HepG2 (cell line): Measurements from ENCODE around the gene CYP4F22. TPM values are rescaled to one million over a fixed set of nuclear protein-coding genes. Genes with fewer than 3 reads are reported as not detected.

ENCODE experiments used
- ATAC-seq: fragments of 200-7000 bp; cut with Tn5 transposase; 3 replicates; pipeline ENCODE4 v1.9.1; 2020; ENCODE audit warnings: mild to moderate bottlenecking, moderate library complexity
- BruUV-seq: library from RNA; stranded (reverse); fragments of 400-500 nt; replicated peaks from 2 replicates; lab custom pipeline; 2021; lab: Mats Ljungman, UMichigan
- CTCF ChIA-PET: fragments of 300-600 bp; formaldehyde crosslinking; extraction: SDS; loops from one replicate; lab custom pipeline; 2021; ENCODE audit warnings: low total read pairs, inconsistent platforms, low intra/inter-chr PET ratio; lab: Yijun Ruan, JAX
- POLR2A ChIA-PET: fragments of 350-600 bp; sonication (Branson Sonifier 250); formaldehyde crosslinking; loops from one replicate; lab custom pipeline; 2020; ENCODE audit warnings: antibody characterized with exemption, inconsistent platforms; lab: Yijun Ruan, JAX
- DNase-seq: peaks from one replicate; pipeline ENCODE4 v3.0.0-alpha.2; 2015; ENCODE audit warnings: low spot score
- FAIRE-seq: peaks from 3 replicates; lab custom pipeline; 2011; peaks lifted over from hg19 to GRCh38; lab: Jason Lieb, UNC
- H2AFZ ChIP-seq: one replicate; pipeline ENCODE4 v1.6.1; 2011; ENCODE audit warnings: low read length, inconsistent platforms
- H3K27ac ChIP-seq: fragments of 300-600 bp; 3 replicates; pipeline ENCODE4 v1.8.0; 2011; ENCODE audit warnings: mixed run types, mild to moderate bottlenecking, mixed read lengths, low read length, inconsistent platforms; ENCODE audit not compliant: insufficient read depth; ENCODE audit errors: extremely low read length
- H3K27me3 ChIP-seq, 2 experiments: fragments of 200-600 bp in 1 of 2; 2 replicates in 1 of 2; 3 replicates in 1 of 2; pipeline versions ENCODE4 v1.6.0 to v1.8.0; 2011; ENCODE audit warnings: low read length in 2 of 2, mild to moderate bottlenecking in 2 of 2, moderate library complexity in 2 of 2, inconsistent platforms in 1 of 2; ENCODE audit not compliant: insufficient read depth in 2 of 2, control insufficient read depth in 1 of 2
- H3K36me3 ChIP-seq, 2 experiments: fragments of 200-600 bp in 1 of 2; replicated peaks in 1 of 2; 2 replicates in 1 of 2; 3 replicates in 1 of 2; pipeline versions ENCODE4 v1.5.1 to v1.8.0; 2011; ENCODE audit warnings: low read length in 2 of 2, inconsistent platforms in 1 of 2; ENCODE audit not compliant: insufficient read depth in 2 of 2, control insufficient read depth in 1 of 2
- H3K4me1 ChIP-seq: 2 replicates; pipeline ENCODE4 v1.5.1; 2012; ENCODE audit warnings: low read length, inconsistent platforms; ENCODE audit not compliant: insufficient read depth
- H3K4me2 ChIP-seq: 2 replicates; pipeline ENCODE4 v1.6.0; 2011; ENCODE audit warnings: low read depth, low read length, inconsistent platforms
- H3K4me3 ChIP-seq, 3 experiments: fragments of 200-600 bp in 1 of 3; sonication (generic), shearing (Covaris generic) in 1 of 3; replicated peaks in 1 of 3; 2 replicates each; pipeline ENCODE4 v1.5.1; 2011 to 2016; ENCODE audit warnings: low read length in 3 of 3, inconsistent platforms in 2 of 3, low read depth in 2 of 3, mild to moderate bottlenecking in 2 of 3, control low read depth in 1 of 3, mixed read lengths in 1 of 3; ENCODE audit not compliant: insufficient read depth in 1 of 3
- H3K79me2 ChIP-seq: one replicate; pipeline ENCODE4 v1.6.1; 2011; ENCODE audit warnings: low read length, inconsistent platforms; ENCODE audit not compliant: insufficient read depth
- H3K9ac ChIP-seq: 2 replicates; pipeline ENCODE4 v1.6.0; 2011; ENCODE audit warnings: mild to moderate bottlenecking, low read depth, low read length, inconsistent platforms; ENCODE audit not compliant: insufficient read depth
- H3K9me3 ChIP-seq: 2 replicates; pipeline ENCODE4 v1.5.1; 2012; ENCODE audit warnings: mild to moderate bottlenecking, low read length
- H4K20me1 ChIP-seq: 2 replicates; pipeline ENCODE4 v1.6.0; 2011; ENCODE audit warnings: inconsistent platforms, mild to moderate bottlenecking, low read length, moderate library complexity; ENCODE audit not compliant: insufficient read depth
- BCL6 ChIP-seq: IDR thresholded peaks from 2 replicates; pipeline ENCODE4 v1.6.1; 2016; ENCODE audit warnings: missing genetic modification reagents, missing compliant biosample characterization
- ETV5 ChIP-seq: IDR thresholded peaks from 2 replicates; pipeline ENCODE4 v1.6.1; 2018; ENCODE audit warnings: missing biosample characterization, missing genetic modification reagents, inconsistent platforms, borderline replicate concordance
- FOSL1 ChIP-seq: sonication (generic); formaldehyde crosslinking; IDR thresholded peaks from 2 replicates; pipeline ENCODE4 v1.9.0; 2021; ENCODE audit warnings: missing genetic modification reagents, borderline replicate concordance
- FOXK1 ChIP-seq: sonication (generic); formaldehyde crosslinking; IDR thresholded peaks from 2 replicates; pipeline ENCODE4 v1.4.0; 2020; ENCODE audit warnings: low read depth, missing genetic modification reagents, borderline replicate concordance
- HDAC1 ChIP-seq: sonication (generic); formaldehyde crosslinking; IDR thresholded peaks from 2 replicates; pipeline ENCODE4 v1.5.1; 2020; ENCODE audit warnings: mild to moderate bottlenecking, missing genetic modification reagents
- POGZ ChIP-seq: sonication (generic); formaldehyde crosslinking; IDR thresholded peaks from 2 replicates; pipeline ENCODE4 v1.4.0; 2020; ENCODE audit warnings: mild to moderate bottlenecking, missing genetic modification reagents
- RCOR2 ChIP-seq: IDR thresholded peaks from 2 replicates; pipeline ENCODE4 v1.6.1; 2016; ENCODE audit warnings: missing biosample characterization, missing genetic modification reagents
- SKI ChIP-seq: fragments of 450-650 bp; IDR thresholded peaks from one replicate; pipeline ENCODE4 v1.6.1; 2018; ENCODE audit warnings: mild to moderate bottlenecking; ENCODE audit not compliant: partially characterized antibody
- U2AF1 ChIP-seq: fragments of 200-400 bp; formaldehyde crosslinking; optimal IDR thresholded peaks from 2 replicates; pipeline ENCODE3; 2017; ENCODE audit warnings: mild to moderate bottlenecking, low read depth, low read length
- ZC3H13 ChIP-seq: sonication (generic); formaldehyde crosslinking; IDR thresholded peaks from 2 replicates; pipeline ENCODE4 v1.8.1; 2023; ENCODE audit warnings: mild to moderate bottlenecking, missing genetic modification reagents, moderate library complexity
- ZNF12 ChIP-seq: sonication (generic); formaldehyde crosslinking; IDR thresholded peaks from 2 replicates; pipeline ENCODE4 v1.5.0; 2020; ENCODE audit warnings: missing genetic modification reagents
- ZNF646 ChIP-seq: sonication (generic); formaldehyde crosslinking; IDR thresholded peaks from 2 replicates; pipeline ENCODE4 v1.9.0; 2021; ENCODE audit warnings: mild to moderate bottlenecking, missing genetic modification reagents
- ZNF670 ChIP-seq: sonication (generic); formaldehyde crosslinking; IDR thresholded peaks from 2 replicates; pipeline ENCODE4 v1.8.0; 2022; ENCODE audit warnings: mild to moderate bottlenecking, missing genetic modification reagents, borderline replicate concordance
- WGBS: methylation state at CpG from one replicate; pipeline ENCODE4 v1.1.6; 2017; ENCODE audit warnings: low lambda C conversion rate; 5-methylcytosine and 5-hydroxymethylcytosine counted together
- in situ Hi-C: cut with HindIII; loops from 2 replicates; pipeline ENCODE4 v1.10.0; 2017; ENCODE audit warnings: low pct_unique_long_range_greater_than_20kb; ENCODE audit not compliant: extremely low pct_ligation_motif_present
- intact Hi-C: fragments of 100-400 bp; cut with micrococcal nuclease; formaldehyde crosslinking; loops from one replicate; pipeline ENCODE4 v1.10.0; 2022; ENCODE audit not compliant: unreplicated experiment
- polyA plus RNA-seq, 8 experiments: library from polyadenylated mRNA; depleted of rRNA in 3 of 8; stranded (reverse) in 7 of 8; unstranded in 1 of 8; fragments of >200 nt; fragmentation: Illumina TruSeq in 4 of 8; extraction: Trizol in 4 of 8; gene quantifications; 2 replicates each; pipeline versions ENCODE4 v1.2.1 to v1.2.3, GENCODE V29; 2011 to 2016; ENCODE audit warnings: low read depth in 4 of 8, missing spikeins in 1 of 8, mixed read lengths in 1 of 8; ENCODE audit not compliant: insufficient read depth in 1 of 8
- total RNA-seq, 5 experiments: library from RNA; depleted of rRNA; stranded (reverse); fragments of >200 nt; fragmentation: Illumina TruSeq; extraction: Trizol; gene quantifications; 2 replicates each; pipeline ENCODE4 v1.2.3, GENCODE V29; 2016; ENCODE audit warnings: low read depth in 1 of 5

Gene CYP4F22
- total and polyA plus RNA-seq, 2 of the 13 experiments (the other 11 are each of a cell fraction or from before 2014, with no cell fraction given): 0.05 TPM; not detected in 1

- Histone ChIP-seq H3K9me3 (no peaks in the 10 kb centered on the region), H4K20me1 (no peaks in the 10 kb centered on the region), H3K36me3 (no peaks in the 10 kb centered on the region), H2AFZ (no peak overlapping the region), H3K9ac (no peak overlapping the region), H3K4me3 (no peak overlapping the region), H3K27ac (no peak overlapping the region), H3K27me3 (no peaks in the 10 kb centered on the region; a peak in 1 of 5 replicates), H3K4me1 (peaks cover 17% of the 10 kb centered on the region), H3K79me2 (no peaks in the 10 kb centered on the region), H3K4me2 (no peak overlapping the region)
- ATAC-seq: no peak
- intact Hi-C loops: no loop called here
- POLR2A ChIA-PET: no interaction called here
- no TSS peak for BruUV-seq
- in situ Hi-C loops: no loop called here
- no peak for FAIRE-seq
- DNase-seq: no peak
- WGBS: 7% methylated on average over 1 of the region's 1 CpG
- no peak for TF ChIP-seq ZNF12 (CRISPR knock-in tag)
- TF ChIP-seq FOXK1 (CRISPR knock-in tag): no peak
- no peak for TF ChIP-seq U2AF1
- CTCF ChIA-PET: no interaction called here
Measured at GRCh38 chr19:15588265-15588664, 79.9 kb downstream of the CYP4F22 start.

GRCh38 chr19:15589760-15590451 lies 81.6 kb downstream of the CYP4F22 start:
- Histone ChIP-seq H3K27ac (no peak overlapping the region), H3K4me3 (no peak overlapping the region), H3K4me1 (peaks cover 11% of the 10 kb centered on the region), H2AFZ (no peak overlapping the region), H3K79me2 (no peaks in the 10 kb centered on the region), H3K27me3 (no peaks in the 10 kb centered on the region; a peak in 1 of 5 replicates), H3K4me2 (no peak overlapping the region), H3K9ac (no peak overlapping the region), H3K9me3 (no peaks in the 10 kb centered on the region), H4K20me1 (no peaks in the 10 kb centered on the region), H3K36me3 (no peaks in the 10 kb centered on the region)
- in situ Hi-C loops: no loop called here
- WGBS: 59% methylated on average over 5 of the region's 5 CpGs
- no peak for FAIRE-seq
- ChIA-PET POLR2A (no interaction called here), CTCF (no interaction called here)
- ATAC-seq: no peak
- intact Hi-C loops: no loop called here
- DNase-seq: no peak
- BruUV-seq: no TSS peak
- TF ChIP-seq SKI (peak; percentile 89), FOSL1 (no peak), ETV5 (no peak), RCOR2 (CRISPR knock-in tag) (no peak), ZC3H13 (no peak), ZNF646 (CRISPR knock-in tag) (peak; percentile 86), POGZ (0 out of 2 replicates have a peak, but pooled peaks have one; percentile 22), HDAC1 (CRISPR knock-in tag) (0 out of 2 replicates have a peak, but pooled peaks have one; percentile 18), ZNF670 (CRISPR knock-in tag) (no peak), BCL6 (CRISPR knock-in tag) (0 out of 2 replicates have a peak, but pooled peaks have one; percentile 18)
